HepG2 (cell line): Measurements from ENCODE around the gene ZNF618. TPM values are rescaled to one million over a fixed set of nuclear protein-coding genes. Genes with fewer than 3 reads are reported as not detected.

ENCODE experiments used
- ARNTL ChIP-seq: sonication (generic); formaldehyde crosslinking; IDR thresholded peaks from 2 replicates; pipeline ENCODE4 v1.4.0; 2020; ENCODE audit warnings: mild to moderate bottlenecking, missing genetic modification reagents
- ATF7-NPFF ChIP-seq: sonication (generic); formaldehyde crosslinking; IDR thresholded peaks from 2 replicates; pipeline ENCODE4 v1.8.1; 2023; ENCODE audit warnings: mild to moderate bottlenecking, low read depth, missing genetic modification reagents, moderate library complexity
- BRCA1 ChIP-seq: sonication (generic); formaldehyde crosslinking; IDR thresholded peaks from 2 replicates; pipeline ENCODE4 v1.4.0; 2020; ENCODE audit warnings: missing genetic modification reagents
- ESRRA ChIP-seq: sonication (generic); formaldehyde crosslinking; IDR thresholded peaks from 2 replicates; pipeline ENCODE4 v1.5.1; 2020; ENCODE audit warnings: mild to moderate bottlenecking, low read depth, missing genetic modification reagents
- EZH2 ChIP-seq: conservative IDR thresholded peaks from 2 replicates; pipeline ENCODE4 v1.6.1; 2012; ENCODE audit warnings: mild to moderate bottlenecking, low read depth, low read length, moderate library complexity
- HMG20B ChIP-seq: conservative IDR thresholded peaks from 2 replicates; pipeline ENCODE4 v1.6.1; 2016; ENCODE audit warnings: missing genetic modification reagents, missing compliant biosample characterization
- HNRNPK ChIP-seq: fragments of 200-400 bp; formaldehyde crosslinking; IDR thresholded peaks from 2 replicates; pipeline ENCODE4 v1.6.1; 2018; ENCODE audit warnings: low read length, low read depth, moderate library complexity, mild to moderate bottlenecking; ENCODE audit not compliant: poor library complexity, severe bottlenecking
- NCOA5 ChIP-seq: sonication (generic); formaldehyde crosslinking; IDR thresholded peaks from 2 replicates; pipeline ENCODE4 v1.4.0; 2020; ENCODE audit warnings: missing genetic modification reagents
- NFIC ChIP-seq: IDR thresholded peaks from 2 replicates; pipeline ENCODE4 v1.6.1; 2012; ENCODE audit warnings: mild to moderate bottlenecking, low read length, inconsistent platforms
- PCBP2 ChIP-seq: fragments of 200-400 bp; formaldehyde crosslinking; optimal IDR thresholded peaks from 2 replicates; pipeline ENCODE3; 2018; ENCODE audit warnings: low read length, low read depth; ENCODE audit not compliant: poor library complexity, severe bottlenecking
- SMAD3 ChIP-seq: sonication (generic); formaldehyde crosslinking; IDR thresholded peaks from 2 replicates; pipeline ENCODE4 v1.4.0; 2020; ENCODE audit warnings: missing genetic modification reagents
- YY1 ChIP-seq: IDR thresholded peaks from 2 replicates; pipeline ENCODE4 v1.6.1; 2011; ENCODE audit warnings: low read length, low read depth, moderate library complexity, mild to moderate bottlenecking; ENCODE audit not compliant: insufficient read depth, insufficient replicate concordance
- ZNF230 ChIP-seq: sonication (generic); formaldehyde crosslinking; IDR thresholded peaks from 2 replicates; pipeline ENCODE4 v1.4.0; 2020; ENCODE audit warnings: mild to moderate bottlenecking, missing genetic modification reagents
- ZNF674 ChIP-seq: sonication (generic); formaldehyde crosslinking; IDR thresholded peaks from 2 replicates; pipeline ENCODE4 v1.5.0; 2020; ENCODE audit warnings: low read depth, mild to moderate bottlenecking, missing genetic modification reagents
- ZSCAN20 ChIP-seq: sonication (generic); formaldehyde crosslinking; IDR thresholded peaks from 2 replicates; pipeline ENCODE4 v1.4.0; 2020; ENCODE audit warnings: missing genetic modification reagents, mild to moderate bottlenecking, borderline replicate concordance
- polyA plus RNA-seq, 8 experiments: library from polyadenylated mRNA; depleted of rRNA in 3 of 8; stranded (reverse) in 7 of 8; unstranded in 1 of 8; fragments of >200 nt; fragmentation: Illumina TruSeq in 4 of 8; extraction: Trizol in 4 of 8; gene quantifications; 2 replicates each; pipeline versions ENCODE4 v1.2.1 to v1.2.3, GENCODE V29; 2011 to 2016; ENCODE audit warnings: low read depth in 4 of 8, missing spikeins in 1 of 8, mixed read lengths in 1 of 8; ENCODE audit not compliant: insufficient read depth in 1 of 8
- total RNA-seq, 5 experiments: library from RNA; depleted of rRNA; stranded (reverse); fragments of >200 nt; fragmentation: Illumina TruSeq; extraction: Trizol; gene quantifications; 2 replicates each; pipeline ENCODE4 v1.2.3, GENCODE V29; 2016; ENCODE audit warnings: low read depth in 1 of 5
- TF ChIP-seq, protein P1 (sequence below), 2 experiments: sonication (generic) in 1 of 2; formaldehyde crosslinking in 1 of 2; IDR thresholded peaks; 2 replicates each; pipeline versions ENCODE4 v1.6.1 to v1.9.0; 2014 to 2022; ENCODE audit warnings: antibody characterized with exemption in 1 of 2, borderline replicate concordance in 1 of 2, inconsistent platforms in 1 of 2, low read depth in 1 of 2, missing genetic modification reagents in 1 of 2
- TF ChIP-seq, protein P2 (sequence below): sonication (generic); formaldehyde crosslinking; IDR thresholded peaks from 2 replicates; pipeline ENCODE4 v1.8.0; 2022; ENCODE audit warnings: low read depth, missing genetic modification reagents
- TF ChIP-seq, protein P3 (sequence below): sonication (generic); formaldehyde crosslinking; IDR thresholded peaks from 2 replicates; pipeline ENCODE4 v1.8.1; 2022; ENCODE audit warnings: low read depth, mild to moderate bottlenecking, missing genetic modification reagents

Gene ZNF618
- total and polyA plus RNA-seq, 2 of the 13 experiments (the other 11 are each of a cell fraction or from before 2014, with no cell fraction given): 0.07 TPM

- TF ChIP-seq ZNF230: peak; percentile 54; the same call in 1 of the 2 replicates
- no peak for TF ChIP-seq EZH2
- TF ChIP-seq YY1: peak; percentile 59
- TF ChIP-seq SMAD3: 0 out of 2 replicates have a peak, but pooled peaks have one; percentile 21
- TF ChIP-seq NCOA5 (CRISPR knock-in tag): no peak
- TF ChIP-seq PCBP2: no peak
- TF ChIP-seq, protein P1, sequence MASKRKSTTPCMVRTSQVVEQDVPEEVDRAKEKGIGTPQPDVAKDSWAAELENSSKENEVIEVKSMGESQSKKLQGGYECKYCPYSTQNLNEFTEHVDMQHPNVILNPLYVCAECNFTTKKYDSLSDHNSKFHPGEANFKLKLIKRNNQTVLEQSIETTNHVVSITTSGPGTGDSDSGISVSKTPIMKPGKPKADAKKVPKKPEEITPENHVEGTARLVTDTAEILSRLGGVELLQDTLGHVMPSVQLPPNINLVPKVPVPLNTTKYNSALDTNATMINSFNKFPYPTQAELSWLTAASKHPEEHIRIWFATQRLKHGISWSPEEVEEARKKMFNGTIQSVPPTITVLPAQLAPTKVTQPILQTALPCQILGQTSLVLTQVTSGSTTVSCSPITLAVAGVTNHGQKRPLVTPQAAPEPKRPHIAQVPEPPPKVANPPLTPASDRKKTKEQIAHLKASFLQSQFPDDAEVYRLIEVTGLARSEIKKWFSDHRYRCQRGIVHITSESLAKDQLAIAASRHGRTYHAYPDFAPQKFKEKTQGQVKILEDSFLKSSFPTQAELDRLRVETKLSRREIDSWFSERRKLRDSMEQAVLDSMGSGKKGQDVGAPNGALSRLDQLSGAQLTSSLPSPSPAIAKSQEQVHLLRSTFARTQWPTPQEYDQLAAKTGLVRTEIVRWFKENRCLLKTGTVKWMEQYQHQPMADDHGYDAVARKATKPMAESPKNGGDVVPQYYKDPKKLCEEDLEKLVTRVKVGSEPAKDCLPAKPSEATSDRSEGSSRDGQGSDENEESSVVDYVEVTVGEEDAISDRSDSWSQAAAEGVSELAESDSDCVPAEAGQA (IDR thresholded peaks at IDR 0.05; ENCODE audit: low read depth): no peak
- TF ChIP-seq, protein P1 (CRISPR knock-in tag; IDR thresholded peaks at IDR 0.05; ENCODE audit: borderline replicate concordance): no peak
- 0 out of 2 replicates have a peak, but pooled peaks have one; percentile 45 for TF ChIP-seq ESRRA (CRISPR knock-in tag)
- no peak for TF ChIP-seq NFIC
- no peak for TF ChIP-seq HNRNPK
- TF ChIP-seq ARNTL: no peak
- 0 out of 2 replicates have a peak, but pooled peaks have one; percentile 17 for TF ChIP-seq HMG20B (CRISPR knock-in tag)
- TF ChIP-seq ZNF674 (CRISPR knock-in tag): no peak
- TF ChIP-seq BRCA1 (CRISPR knock-in tag): no peak
- TF ChIP-seq ZSCAN20 (CRISPR knock-in tag): no peak
- TF ChIP-seq, protein P2, sequence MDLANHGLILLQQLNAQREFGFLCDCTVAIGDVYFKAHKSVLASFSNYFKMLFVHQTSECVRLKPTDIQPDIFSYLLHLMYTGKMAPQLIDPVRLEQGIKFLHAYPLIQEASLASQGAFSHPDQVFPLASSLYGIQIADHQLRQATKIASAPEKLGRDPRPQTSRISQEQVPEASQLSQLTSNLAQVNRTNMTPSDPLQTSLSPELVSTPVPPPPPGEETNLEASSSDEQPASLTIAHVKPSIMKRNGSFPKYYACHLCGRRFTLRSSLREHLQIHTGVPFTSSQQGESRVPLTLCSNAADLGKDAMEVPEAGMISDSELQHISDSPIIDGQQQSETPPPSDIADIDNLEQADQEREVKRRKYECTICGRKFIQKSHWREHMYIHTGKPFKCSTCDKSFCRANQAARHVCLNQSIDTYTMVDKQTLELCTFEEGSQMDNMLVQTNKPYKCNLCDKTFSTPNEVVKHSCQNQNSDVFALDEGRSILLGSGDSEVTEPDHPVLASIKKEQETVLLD: no peak
- TF ChIP-seq ATF7-NPFF (CRISPR knock-in tag): no peak
- TF ChIP-seq, protein P3, sequence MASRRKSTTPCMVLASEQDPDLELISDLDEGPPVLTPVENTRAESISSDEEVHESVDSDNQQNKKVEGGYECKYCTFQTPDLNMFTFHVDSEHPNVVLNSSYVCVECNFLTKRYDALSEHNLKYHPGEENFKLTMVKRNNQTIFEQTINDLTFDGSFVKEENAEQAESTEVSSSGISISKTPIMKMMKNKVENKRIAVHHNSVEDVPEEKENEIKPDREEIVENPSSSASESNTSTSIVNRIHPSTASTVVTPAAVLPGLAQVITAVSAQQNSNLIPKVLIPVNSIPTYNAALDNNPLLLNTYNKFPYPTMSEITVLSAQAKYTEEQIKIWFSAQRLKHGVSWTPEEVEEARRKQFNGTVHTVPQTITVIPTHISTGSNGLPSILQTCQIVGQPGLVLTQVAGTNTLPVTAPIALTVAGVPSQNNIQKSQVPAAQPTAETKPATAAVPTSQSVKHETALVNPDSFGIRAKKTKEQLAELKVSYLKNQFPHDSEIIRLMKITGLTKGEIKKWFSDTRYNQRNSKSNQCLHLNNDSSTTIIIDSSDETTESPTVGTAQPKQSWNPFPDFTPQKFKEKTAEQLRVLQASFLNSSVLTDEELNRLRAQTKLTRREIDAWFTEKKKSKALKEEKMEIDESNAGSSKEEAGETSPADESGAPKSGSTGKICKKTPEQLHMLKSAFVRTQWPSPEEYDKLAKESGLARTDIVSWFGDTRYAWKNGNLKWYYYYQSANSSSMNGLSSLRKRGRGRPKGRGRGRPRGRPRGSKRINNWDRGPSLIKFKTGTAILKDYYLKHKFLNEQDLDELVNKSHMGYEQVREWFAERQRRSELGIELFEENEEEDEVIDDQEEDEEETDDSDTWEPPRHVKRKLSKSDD: no peak
Observed at GRCh38 chr9:114098936-114099668, 223.0 kb downstream of the ZNF618 start, which contains the start of gene KIF12 (continued).
